A673 (cell line): ENCODE results near the gene UGT1A1. TPM values are rescaled to one million over a fixed set of nuclear protein-coding genes. Genes with fewer than 3 reads are reported as not detected.
A peak's percentile ranks its signal among the peaks of the same experiment; 100 is the strongest.

ENCODE experiments used
- BruUV-seq: library from RNA; stranded (reverse); fragments of 400-500 nt; replicated peaks from 2 replicates; lab custom pipeline; 2021; lab: Mats Ljungman, UMichigan
- CTCF ChIA-PET: fragments of 300-600 bp; sonication (Branson Sonifier 250); formaldehyde crosslinking; loops from one replicate; lab custom pipeline; 2022; ENCODE audit warnings: antibody characterized with exemption; lab: Charles Lee
- POLR2A ChIA-PET: fragments of 300-600 bp; sonication (Branson Sonifier 250); formaldehyde crosslinking; loops from one replicate; lab custom pipeline; 2022; ENCODE audit warnings: antibody characterized with exemption; ENCODE audit not compliant: low non-redundant PET; lab: Charles Lee
- DNase-seq: peaks from one replicate; pipeline ENCODE4 v3.0.0-alpha.2; 2015; ENCODE audit warnings: low spot score
- H3K27ac ChIP-seq: fragments of 200-600 bp; sonication (generic); 2 replicates; pipeline ENCODE4 v1.5.1; 2016; ENCODE audit warnings: mixed run types, low read depth, mild to moderate bottlenecking, mixed read lengths, antibody characterized with exemption, low read length; ENCODE audit not compliant: poor library complexity, severe bottlenecking
- H3K27me3 ChIP-seq: fragments of 200-600 bp; sonication (generic); replicated peaks from 2 replicates; pipeline ENCODE4 v1.6.1; 2017; ENCODE audit warnings: mixed run types, low read depth, mild to moderate bottlenecking, mixed read lengths, antibody characterized with exemption, low read length; ENCODE audit not compliant: insufficient read depth, poor library complexity
- H3K36me3 ChIP-seq: fragments of 200-600 bp; sonication (generic); 2 replicates; pipeline ENCODE4 v1.6.1; 2016; ENCODE audit warnings: mixed run types, mild to moderate bottlenecking, mixed read lengths, antibody characterized with exemption, low read length; ENCODE audit not compliant: insufficient read depth, poor library complexity, severe bottlenecking
- H3K4me1 ChIP-seq: fragments of 200-600 bp; sonication (generic); 2 replicates; pipeline ENCODE4 v1.6.1; 2017; ENCODE audit warnings: mixed run types, mild to moderate bottlenecking, mixed read lengths, antibody characterized with exemption, low read length; ENCODE audit not compliant: insufficient read depth, poor library complexity, severe bottlenecking
- H3K4me3 ChIP-seq: fragments of 200-600 bp; sonication (generic); 2 replicates; pipeline ENCODE4 v1.5.1; 2016; ENCODE audit warnings: low read depth, mixed run types, mild to moderate bottlenecking, mixed read lengths, low read length; ENCODE audit not compliant: poor library complexity, severe bottlenecking
- H3K9me3 ChIP-seq: fragments of 200-600 bp; sonication (generic); 2 replicates; pipeline ENCODE4 v1.6.1; 2016; ENCODE audit warnings: mixed run types, low read depth, mild to moderate bottlenecking, mixed read lengths, antibody characterized with exemption, low read length; ENCODE audit not compliant: poor library complexity, severe bottlenecking
- CTCF ChIP-seq: fragments of 300-800, 200-600 bp; sonication (generic); conservative IDR thresholded peaks from 2 replicates; pipeline ENCODE4 v1.5.1; 2017; ENCODE audit warnings: low read depth, mild to moderate bottlenecking, antibody characterized with exemption, low read length, moderate library complexity, mixed read lengths
- EZH2 ChIP-seq: fragments of 200-600 bp; sonication (generic); IDR thresholded peaks from 2 replicates; pipeline ENCODE4 v1.6.1; 2017; ENCODE audit warnings: borderline replicate concordance, low read depth, mild to moderate bottlenecking, mixed read lengths, antibody characterized with exemption, low read length; ENCODE audit not compliant: poor library complexity, severe bottlenecking
- intact Hi-C: fragments of 100-400 bp; cut with micrococcal nuclease; formaldehyde crosslinking; loops from one replicate; pipeline ENCODE4 v1.10.0; 2022; ENCODE audit not compliant: unreplicated experiment
- total RNA-seq: library from RNA; stranded (reverse); gene quantifications from 2 replicates; pipeline ENCODE4 v1.2.3, GENCODE V29; 2021

Gene UGT1A1
- total RNA-seq, 1 experiment from 2014 or later, result not detected

- CTCF ChIA-PET, result no interaction called here
Observed at GRCh38 chr2:233803292-233803911, 43.3 kb downstream of the UGT1A1 start.

DNA sequence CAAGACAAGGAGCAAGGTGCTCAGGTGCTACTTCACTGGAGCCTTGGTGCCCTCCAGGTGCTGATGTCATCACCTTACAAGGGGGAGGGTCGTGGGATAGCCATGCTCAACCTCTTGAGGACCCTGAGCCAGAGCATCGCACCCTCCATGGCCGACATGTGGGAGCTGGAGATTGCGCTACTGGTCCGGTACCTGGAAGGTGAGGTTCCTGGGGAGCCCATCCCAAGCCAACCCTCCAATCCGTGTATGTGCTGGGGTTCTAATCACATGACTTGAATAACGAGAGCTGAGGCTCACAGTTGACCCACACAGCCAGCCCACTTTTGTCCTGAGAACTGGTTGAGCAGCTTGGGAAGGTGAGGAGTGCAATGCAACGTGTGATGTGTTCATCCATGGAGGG is 43.9 kb downstream of the UGT1A1 start:
- no peak for DNase-seq
- no peak overlapping the region for H3K27ac ChIP-seq
- no peak overlapping the region for H3K4me3 ChIP-seq
- no peaks in the 10 kb centered on the region for H3K27me3 ChIP-seq
- BruUV-seq, result no TSS peak
- H3K36me3 ChIP-seq, result no peaks in the 10 kb centered on the region
- CTCF ChIA-PET, result no interaction called here
- intact Hi-C loops, result no loop called here
- POLR2A ChIA-PET, result no interaction called here
- no peaks in the 10 kb centered on the region for H3K4me1 ChIP-seq
- TF ChIP-seq CTCF (no peak), EZH2 (no peak)
- no peaks in the 10 kb centered on the region for H3K9me3 ChIP-seq

More at GRCh38 chr2:233803292-233803911, 43.3 kb downstream of the UGT1A1 start:
- Histone ChIP-seq H3K27me3 (no peaks in the 10 kb centered on the region), H3K27ac (no peak overlapping the region), H3K9me3 (no peaks in the 10 kb centered on the region), H3K36me3 (no peaks in the 10 kb centered on the region), H3K4me1 (no peaks in the 10 kb centered on the region), H3K4me3 (no peak overlapping the region)
- intact Hi-C loops, result no loop called here
- no peak for DNase-seq
- POLR2A ChIA-PET, result no interaction called here
- no TSS peak for BruUV-seq
- no peak for TF ChIP-seq EZH2
- TF ChIP-seq CTCF, result no peak

DNA sequence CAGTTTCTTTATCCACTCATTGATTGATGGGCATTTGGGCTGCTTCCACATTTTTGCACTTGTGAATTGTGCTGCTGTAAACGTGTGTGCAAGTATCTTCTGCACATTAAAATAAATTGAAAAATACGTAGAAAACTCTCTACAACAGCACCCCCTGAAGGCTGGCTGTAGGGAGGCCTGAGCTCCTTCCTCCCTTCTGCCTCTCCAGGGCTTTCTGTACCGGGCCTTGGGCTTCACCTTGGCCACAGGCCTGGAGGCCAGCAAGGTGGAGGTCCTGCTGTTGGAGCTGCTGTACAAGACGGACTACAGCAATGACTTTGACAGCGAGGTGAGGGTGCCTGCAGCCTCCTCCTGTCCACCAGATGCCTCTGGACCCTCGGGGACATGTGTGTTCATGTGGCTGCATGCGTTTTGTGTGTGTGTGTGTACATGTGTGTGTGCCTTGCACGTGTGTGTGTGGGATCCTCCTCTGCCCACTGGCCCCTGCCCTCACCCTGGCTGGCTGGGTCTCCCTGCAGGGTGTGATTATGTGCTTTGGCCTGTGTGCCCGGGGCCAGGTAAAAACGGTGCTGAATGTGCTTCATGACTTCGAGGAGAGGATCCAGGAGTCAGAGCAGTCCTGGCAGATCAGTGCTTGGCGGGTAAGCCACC is 47.3 kb downstream of the UGT1A1 start:
- Histone ChIP-seq H3K9me3 (no peaks in the 10 kb centered on the region), H3K4me1 (no peaks in the 10 kb centered on the region), H3K4me3 (no peak overlapping the region), H3K36me3 (no peaks in the 10 kb centered on the region), H3K27me3 (no peaks in the 10 kb centered on the region), H3K27ac (no peak overlapping the region)
- DNase-seq, result no peak
- no TSS peak for BruUV-seq
- ChIA-PET POLR2A (no interaction called here), CTCF (no interaction called here)
- TF ChIP-seq EZH2 (no peak), CTCF (peak; percentile 29; the same call in 1 of the 2 replicates)
- intact Hi-C loops, result no loop called here
